Mesendoderm (in vitro differentiated cells): ENCODE data around the gene SCLY.

Experiments used
- DNase-seq: peaks from one replicate; pipeline ENCODE4 v3.0.0; 2013
- H2AK5ac ChIP-seq: 2 replicates; pipeline ENCODE4 v1.6.1; 2013; ENCODE audit warnings: low read length, inconsistent platforms
- H2BK120ac ChIP-seq: 2 replicates; pipeline ENCODE4 v1.6.1; 2013; ENCODE audit warnings: low read depth, mild to moderate bottlenecking, low read length, moderate library complexity, mixed read lengths
- H2BK15ac ChIP-seq: replicated peaks from 2 replicates; pipeline ENCODE4 v1.6.1; 2013; ENCODE audit warnings: low read depth, mild to moderate bottlenecking, moderate library complexity
- H2BK5ac ChIP-seq: 2 replicates; pipeline ENCODE4 v1.6.1; 2013; ENCODE audit warnings: low read length, inconsistent platforms
- H3K18ac ChIP-seq: 2 replicates; pipeline ENCODE4 v1.6.1; 2013; ENCODE audit warnings: mild to moderate bottlenecking, low read length, mixed read lengths
- H3K23ac ChIP-seq: one replicate; pipeline ENCODE4 v1.6.1; 2013; ENCODE audit warnings: low read length
- H3K27ac ChIP-seq: 2 replicates; pipeline ENCODE4 v1.5.1; 2013; ENCODE audit warnings: low read depth, mild to moderate bottlenecking, inconsistent platforms, low read length, moderate library complexity
- H3K27me3 ChIP-seq: 2 replicates; pipeline ENCODE4 v1.6.1; 2013; ENCODE audit warnings: low read length, control low read depth, mild to moderate bottlenecking, inconsistent platforms; ENCODE audit not compliant: insufficient read depth, poor library complexity
- H3K36me3 ChIP-seq: 2 replicates; pipeline ENCODE4 v1.6.1; 2013; ENCODE audit warnings: low read length, inconsistent platforms; ENCODE audit not compliant: control insufficient read depth, insufficient read depth
- H3K4ac ChIP-seq: one replicate; pipeline ENCODE4 v1.6.1; 2013; ENCODE audit warnings: low read depth, mild to moderate bottlenecking, low read length, moderate library complexity
- H3K4me1 ChIP-seq: 2 replicates; pipeline ENCODE4 v1.6.1; 2013; ENCODE audit warnings: low read depth, low read length, inconsistent platforms; ENCODE audit not compliant: control insufficient read depth
- H3K4me2 ChIP-seq: 2 replicates; pipeline ENCODE4 v1.6.1; 2013; ENCODE audit warnings: low read length
- H3K4me3 ChIP-seq: 2 replicates; pipeline ENCODE4 v1.5.1; 2013; ENCODE audit warnings: mild to moderate bottlenecking, low read length
- H3K56ac ChIP-seq: one replicate; pipeline ENCODE4 v1.6.1; 2013; ENCODE audit warnings: low read length
- H3K79me1 ChIP-seq: 2 replicates; pipeline ENCODE4 v1.6.1; 2013; ENCODE audit warnings: low read length, inconsistent platforms
- H3K79me2 ChIP-seq: 2 replicates; pipeline ENCODE4 v1.6.1; 2013; ENCODE audit warnings: mild to moderate bottlenecking, low read length; ENCODE audit not compliant: control insufficient read depth, insufficient read depth
- H3K9ac ChIP-seq: 2 replicates; pipeline ENCODE4 v1.6.1; 2013; ENCODE audit warnings: low read length, inconsistent platforms
- H4K5ac ChIP-seq: one replicate; pipeline ENCODE4 v1.6.1; 2013; ENCODE audit warnings: low read length
- H4K8ac ChIP-seq: one replicate; pipeline ENCODE4 v1.6.1; 2013; ENCODE audit warnings: low read depth, mild to moderate bottlenecking, control low read depth, low read length, moderate library complexity
- WGBS: extraction: QIAGEN DNeasy Blood & Tissue Kit; methylation state at CpG from one replicate; pipeline ENCODE4 v1.1.7; 2013; ENCODE audit warnings: low lambda C conversion rate, missing lambda C conversion rate; ENCODE audit not compliant: insufficient coverage; ENCODE audit errors: extremely low coverage; 5-methylcytosine and 5-hydroxymethylcytosine counted together

Gene SCLY

GRCh38 chr2:238092486-238093035, 31.8 kb downstream of the SCLY start:
- no peak overlapping the region for H4K8ac ChIP-seq
- H3K4ac ChIP-seq = no peak overlapping the region
- H3K27me3 ChIP-seq = no peaks in the 10 kb centered on the region
- no peak overlapping the region for H3K18ac ChIP-seq
- H3K79me2 ChIP-seq = no peaks in the 10 kb centered on the region
- no peak for DNase-seq
- H2BK120ac ChIP-seq = no peak overlapping the region
- H3K4me3 ChIP-seq = no peak overlapping the region
- no peak overlapping the region for H3K27ac ChIP-seq
- H3K36me3 ChIP-seq = peaks cover 2% of the 10 kb centered on the region
- no peak overlapping the region for H2AK5ac ChIP-seq
- no peak overlapping the region for H3K23ac ChIP-seq
- H2BK15ac ChIP-seq = no peak overlapping the region
- H3K56ac ChIP-seq = no peak overlapping the region
- no peak overlapping the region for H2BK5ac ChIP-seq
- no peaks in the 10 kb centered on the region for H3K79me1 ChIP-seq
- no peak overlapping the region for H3K4me2 ChIP-seq
- H3K9ac ChIP-seq = no peak overlapping the region
- H4K5ac ChIP-seq = no peak overlapping the region
- no CpG with 5 or more reads among the region's 12 CpGs for WGBS
- H3K4me1 ChIP-seq = no peaks in the 10 kb centered on the region

- Histone ChIP-seq H4K8ac (no peak overlapping the region), H3K4ac (no peak overlapping the region), H3K4me1 (no peaks in the 10 kb centered on the region), H2AK5ac (no peak overlapping the region), H2BK120ac (no peak overlapping the region), H3K79me2 (no peaks in the 10 kb centered on the region), H3K4me3 (no peak overlapping the region), H3K18ac (no peak overlapping the region), H3K36me3 (peaks cover 2% of the 10 kb centered on the region), H3K23ac (no peak overlapping the region), H3K4me2 (no peak overlapping the region), H3K56ac (no peak overlapping the region), H3K9ac (no peak overlapping the region), H2BK15ac (no peak overlapping the region), H2BK5ac (no peak overlapping the region), H3K79me1 (no peaks in the 10 kb centered on the region), H3K27me3 (no peaks in the 10 kb centered on the region), H4K5ac (no peak overlapping the region), H3K27ac (no peak overlapping the region)
- no CpG with 5 or more reads among the region's 26 CpGs for WGBS
- DNase-seq = no peak
Measured at GRCh38 chr2:238093181-238094140, 32.7 kb downstream of the SCLY start.

- H3K4me3 ChIP-seq = no peak overlapping the region
- no peak overlapping the region for H3K4ac ChIP-seq
- no peak overlapping the region for H3K56ac ChIP-seq
- no peak overlapping the region for H3K18ac ChIP-seq
- no peak overlapping the region for H3K27ac ChIP-seq
- no peak overlapping the region for H2BK5ac ChIP-seq
- WGBS = no CpG with 5 or more reads among the region's 17 CpGs
- no peak overlapping the region for H4K5ac ChIP-seq
- no peak overlapping the region for H4K8ac ChIP-seq
- H3K27me3 ChIP-seq = no peaks in the 10 kb centered on the region
- H2AK5ac ChIP-seq = no peak overlapping the region
- H3K79me1 ChIP-seq = no peaks in the 10 kb centered on the region
- H3K79me2 ChIP-seq = no peaks in the 10 kb centered on the region
- no peak overlapping the region for H3K4me2 ChIP-seq
- no peak overlapping the region for H3K9ac ChIP-seq
- DNase-seq = no peak
- H3K4me1 ChIP-seq = no peaks in the 10 kb centered on the region
- no peak overlapping the region for H3K23ac ChIP-seq
- peaks cover 2% of the 10 kb centered on the region for H3K36me3 ChIP-seq
- H2BK15ac ChIP-seq = no peak overlapping the region
- no peak overlapping the region for H2BK120ac ChIP-seq
Measured at GRCh38 chr2:238094438-238095022, 33.7 kb downstream of the SCLY start.

GRCh38 chr2:238095143-238095542, 34.3 kb downstream of the SCLY start:
- Histone ChIP-seq H3K4me1 (no peaks in the 10 kb centered on the region), H3K23ac (no peak overlapping the region)

GRCh38 chr2:238096311-238097011, 35.7 kb downstream of the SCLY start:
- no peak overlapping the region for H2BK120ac ChIP-seq
- no peak overlapping the region for H4K8ac ChIP-seq
- H3K79me2 ChIP-seq = no peaks in the 10 kb centered on the region
- H3K4me3 ChIP-seq = no peak overlapping the region
- H3K27me3 ChIP-seq = no peaks in the 10 kb centered on the region
- no peak for DNase-seq
- no peak overlapping the region for H3K18ac ChIP-seq
- WGBS = no CpG with 5 or more reads among the region's 22 CpGs
- no peak overlapping the region for H3K27ac ChIP-seq
- H3K4me2 ChIP-seq = no peak overlapping the region
- H3K23ac ChIP-seq = no peak overlapping the region
- H3K56ac ChIP-seq = no peak overlapping the region
- no peak overlapping the region for H3K9ac ChIP-seq
- no peak overlapping the region for H2BK5ac ChIP-seq
- no peaks in the 10 kb centered on the region for H3K4me1 ChIP-seq
- H3K36me3 ChIP-seq = peaks cover 2% of the 10 kb centered on the region
- H2BK15ac ChIP-seq = no peak overlapping the region
- H3K4ac ChIP-seq = no peak overlapping the region
- H4K5ac ChIP-seq = no peak overlapping the region
- H3K79me1 ChIP-seq = no peaks in the 10 kb centered on the region
- no peak overlapping the region for H2AK5ac ChIP-seq

More at GRCh38 chr2:238095143-238095542, 34.3 kb downstream of the SCLY start:
- H2BK120ac ChIP-seq = no peak overlapping the region
- H3K79me2 ChIP-seq = no peaks in the 10 kb centered on the region
- H4K5ac ChIP-seq = no peak overlapping the region
- H4K8ac ChIP-seq = no peak overlapping the region
- H3K4me2 ChIP-seq = no peak overlapping the region
- no peaks in the 10 kb centered on the region for H3K79me1 ChIP-seq
- no peak overlapping the region for H3K27ac ChIP-seq
- H2BK15ac ChIP-seq = no peak overlapping the region
- no peak overlapping the region for H2AK5ac ChIP-seq
- H2BK5ac ChIP-seq = no peak overlapping the region
- no peak overlapping the region for H3K9ac ChIP-seq
- no peaks in the 10 kb centered on the region for H3K27me3 ChIP-seq
- WGBS = no CpG with 5 or more reads among the region's 7 CpGs
- no peak overlapping the region for H3K4ac ChIP-seq
- DNase-seq = no peak
- no peak overlapping the region for H3K18ac ChIP-seq
- H3K4me3 ChIP-seq = no peak overlapping the region
- H3K56ac ChIP-seq = no peak overlapping the region
- H3K36me3 ChIP-seq = peaks cover 2% of the 10 kb centered on the region
